Endothelial cell of umbilical vein (primary cell): ENCODE results near the gene SLC35F2. TPM values are rescaled to one million over a fixed set of nuclear protein-coding genes. Genes with fewer than 3 reads are reported as not detected.

Experiments
- BruUV-seq: library from RNA; stranded (reverse); fragments of 400-500 nt; replicated peaks from 2 replicates; lab custom pipeline; 2021; lab: Mats Ljungman, UMichigan
- CTCF ChIA-PET: fragments of 300-600, 350-600 bp; sonication (Branson Sonifier 250); formaldehyde crosslinking; loops from one replicate; lab custom pipeline; 2021; ENCODE audit warnings: antibody characterized with exemption, inconsistent platforms; lab: Charles Lee
- POLR2A ChIA-PET: fragments of 300-600, 350-600 bp; sonication (Branson Sonifier 250); formaldehyde crosslinking; loops from one replicate; lab custom pipeline; 2021; ENCODE audit warnings: antibody characterized with exemption, inconsistent platforms; lab: Charles Lee
- DNase-seq: peaks from one replicate; pipeline ENCODE4 v3.0.0-alpha.2; 2011; ENCODE audit warnings: low read depth, low spot score
- FAIRE-seq: peaks from 2 replicates; lab custom pipeline; 2011; peaks lifted over from hg19 to GRCh38; lab: Jason Lieb, UNC
- H2AFZ ChIP-seq: 2 replicates; pipeline ENCODE4 v1.6.0; 2012; ENCODE audit warnings: low read depth, low read length, control low read depth, inconsistent platforms
- H3K27ac ChIP-seq: 2 replicates; pipeline ENCODE4 v1.5.1; 2011; ENCODE audit warnings: low read depth, mild to moderate bottlenecking, control low read depth, low read length, moderate library complexity; ENCODE audit not compliant: insufficient read depth
- H3K27me3 ChIP-seq, 2 experiments: 2 replicates each; pipeline versions ENCODE4 v1.6.0 to v1.6.1; 2011; ENCODE audit warnings: low read length in 2 of 2, mixed read lengths in 1 of 2; ENCODE audit not compliant: control insufficient read depth in 2 of 2, insufficient read depth in 2 of 2
- H3K36me3 ChIP-seq, 2 experiments: 2 replicates in 1 of 2; 3 replicates in 1 of 2; pipeline ENCODE4 v1.5.1; 2011; ENCODE audit warnings: low read length in 2 of 2, mild to moderate bottlenecking in 1 of 2, moderate library complexity in 1 of 2; ENCODE audit not compliant: control insufficient read depth in 2 of 2, insufficient read depth in 2 of 2; ENCODE audit errors: extremely low read depth in 1 of 2
- H3K4me1 ChIP-seq: 3 replicates; pipeline ENCODE4 v1.5.1; 2011; ENCODE audit warnings: mild to moderate bottlenecking, low read length; ENCODE audit not compliant: control insufficient read depth, insufficient read depth; ENCODE audit errors: extremely low read depth
- H3K4me2 ChIP-seq: 2 replicates; pipeline ENCODE4 v1.6.1; 2011; ENCODE audit warnings: low read length, control low read depth, mixed read lengths; ENCODE audit not compliant: insufficient read depth
- H3K4me3 ChIP-seq, 3 experiments: fragments of 200-600 bp in 1 of 3; sonication (generic), shearing (Covaris generic) in 1 of 3; replicated peaks in 1 of 3; 2 replicates each; pipeline ENCODE4 v1.5.1; 2011 to 2016; ENCODE audit warnings: control low read depth in 3 of 3, low read length in 3 of 3, mild to moderate bottlenecking in 2 of 3, inconsistent platforms in 1 of 3, low read depth in 1 of 3, moderate library complexity in 1 of 3; ENCODE audit not compliant: insufficient read depth in 1 of 3
- H3K79me2 ChIP-seq: 2 replicates; pipeline ENCODE4 v1.6.0; 2012; ENCODE audit warnings: low read length, inconsistent platforms; ENCODE audit not compliant: control insufficient read depth, insufficient read depth
- H3K9ac ChIP-seq: replicated peaks from 2 replicates; pipeline ENCODE3; 2011; ENCODE audit warnings: low read length, control low read depth; ENCODE audit not compliant: insufficient read depth; ENCODE audit errors: extremely low read depth
- H3K9me1 ChIP-seq: replicated peaks from 3 replicates; pipeline ENCODE4 v1.6.0; 2011; ENCODE audit warnings: mild to moderate bottlenecking, low read length; ENCODE audit not compliant: control insufficient read depth, insufficient read depth; ENCODE audit errors: extremely low read depth
- H3K9me3 ChIP-seq: replicated peaks from 2 replicates; pipeline ENCODE4 v1.5.1; 2012; ENCODE audit warnings: low read length, inconsistent platforms; ENCODE audit not compliant: control insufficient read depth, insufficient read depth
- H4K20me1 ChIP-seq: replicated peaks from 2 replicates; pipeline ENCODE3; 2011; ENCODE audit warnings: mild to moderate bottlenecking, low read length; ENCODE audit not compliant: control insufficient read depth, insufficient read depth; ENCODE audit errors: extremely low read depth
- FOS ChIP-seq: IDR thresholded peaks from 2 replicates; pipeline ENCODE4 v1.6.1; 2011; ENCODE audit warnings: mild to moderate bottlenecking, low read length, moderate library complexity, borderline replicate concordance; ENCODE audit not compliant: insufficient read depth
- JUN ChIP-seq: IDR thresholded peaks from 2 replicates; pipeline ENCODE4 v1.6.1; 2011; ENCODE audit warnings: borderline replicate concordance, low read depth; ENCODE audit not compliant: insufficient read length, insufficient read depth
- MAX ChIP-seq: IDR thresholded peaks from 2 replicates; pipeline ENCODE4 v1.6.1; 2011; ENCODE audit not compliant: insufficient read depth, insufficient read length
- MYC ChIP-seq: IDR thresholded peaks from one replicate; pipeline ENCODE4 v1.6.1; 2011; ENCODE audit warnings: mild to moderate bottlenecking, low read depth, low read length
- POLR2A ChIP-seq: IDR thresholded peaks from 2 replicates; pipeline ENCODE4 v1.6.1; 2012; ENCODE audit warnings: low read depth, mild to moderate bottlenecking, control low read depth, low read length
- POLR2AphosphoS5 ChIP-seq: IDR thresholded peaks from 2 replicates; pipeline ENCODE4 v1.6.1; 2012; ENCODE audit warnings: low read depth, mild to moderate bottlenecking, control low read depth, low read length, moderate library complexity; ENCODE audit not compliant: insufficient read depth
- dilution Hi-C: fragments of 300-500 bp; cut with MboI; formaldehyde crosslinking; loops from one replicate; pipeline ENCODE4 v1.15.0; 2019; ENCODE audit warnings: low sequenced_read_pairs; ENCODE audit not compliant: extremely low pct_ligation_motif_present
- intact Hi-C: fragments of 100-400 bp; cut with micrococcal nuclease; formaldehyde crosslinking; loops from one replicate; pipeline ENCODE4 v1.10.0; 2022
- polyA plus RNA-seq, 4 experiments: library from polyadenylated mRNA; depleted of rRNA in 3 of 4; stranded (reverse) in 3 of 4; unstranded in 1 of 4; fragments of >200 nt; gene quantifications; 2 replicates each; pipeline versions ENCODE4 v1.2.1 to v1.2.3, GENCODE V29; 2011 to 2012; ENCODE audit warnings: missing spikeins in 1 of 4
- total RNA-seq: library from RNA; stranded (reverse); gene quantifications from 2 replicates; pipeline ENCODE4 v1.2.3, GENCODE V29; 2021

The SLC35F2 gene
- total and polyA plus RNA-seq, 2 donors (not counting 3 experiments of a cell fraction or from before 2014, with no cell fraction given), result 41.0 to 59.7 TPM

DNA sequence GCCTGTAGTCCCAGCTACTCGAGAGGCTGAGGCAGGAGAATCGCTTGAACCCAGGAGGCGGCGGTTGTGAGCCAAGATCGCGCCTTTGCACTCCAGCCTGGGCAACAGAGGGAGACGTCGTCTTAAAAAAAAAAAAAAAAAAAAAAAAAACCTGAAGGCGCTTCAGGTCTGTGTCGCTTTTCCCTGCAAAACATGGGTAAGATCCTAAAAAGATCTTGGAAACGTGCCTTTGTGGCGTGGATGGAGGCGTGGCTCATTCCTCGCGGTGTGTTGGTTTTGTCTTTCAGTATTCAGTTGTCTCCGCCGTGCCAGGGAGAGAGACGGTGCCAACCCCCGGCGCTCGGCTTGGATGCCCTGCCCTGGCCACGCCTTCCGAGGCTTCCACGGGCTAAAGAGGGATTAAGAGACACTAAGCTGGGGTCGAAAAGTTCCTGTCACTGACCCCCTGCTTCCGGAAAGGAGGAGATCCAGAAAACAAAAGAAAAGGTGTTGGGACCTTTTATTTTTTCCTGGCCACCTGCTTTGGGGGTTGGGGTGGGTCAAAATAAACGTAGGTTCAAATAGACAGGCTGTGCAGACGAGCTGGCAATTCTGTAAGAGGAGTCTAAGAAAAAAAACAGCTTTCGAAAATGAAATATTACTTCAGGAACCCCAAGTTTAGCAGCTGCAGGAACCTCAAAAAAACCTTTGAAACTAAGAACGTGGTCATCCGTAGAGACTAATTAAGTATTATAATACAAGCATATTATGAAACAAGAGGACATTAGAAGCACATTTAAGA is 1.1 kb upstream of the SLC35F2 start:
- Histone ChIP-seq H3K9me1 (no peaks in the 10 kb centered on the region), H3K9ac (peak overlapping the region; percentile 82), H4K20me1 (no peaks in the 10 kb centered on the region), H3K36me3 (no peaks in the 10 kb centered on the region), H3K27me3 (no peaks in the 10 kb centered on the region), H3K4me1 (peaks cover 8% of the 10 kb centered on the region), H3K4me2 (peak overlapping the region; percentile 43), H3K27ac (no peak overlapping the region), H3K4me3 (peak overlapping the region; percentile 3 to 79 (median 63)), H2AFZ (peak overlapping the region; percentile 23), H3K9me3 (no peaks in the 10 kb centered on the region), H3K79me2 (peaks cover 42% of the 10 kb centered on the region)
- BruUV-seq, result no TSS peak
- ChIA-PET CTCF (interaction anchor here (0.6 to 1.4 kb wide), 7 partner anchors 9 to 240 kb away, joined by 3 to 5 read pairs (median 3); no protein-coding TSS in a partner anchor), POLR2A (interaction anchor here (0.7 kb wide), 4 partner anchors 39 to 89 kb away, joined by 4 to 7 read pairs (median 5); no protein-coding TSS in a partner anchor)
- DNase-seq (peak; percentile 49), FAIRE-seq (no peak)
- TF ChIP-seq FOS, result no peak
- no peak for TF ChIP-seq MAX
- no peak for TF ChIP-seq MYC
- TF ChIP-seq POLR2A, result no peak
- TF ChIP-seq JUN, result no peak
- no peak for TF ChIP-seq POLR2AphosphoS5
- dilution Hi-C loops (no loop called here), intact Hi-C loops (loop anchor here (1.0 to 2.0 kb wide), 3 partner anchors 60 to 295 kb away; partner anchors contain the start of genes ALKBH8 and CUL5)
